Peyer's patch (tissue), 4 donors: ENCODE results near the gene EVL. TPM values are rescaled to one million over a fixed set of nuclear protein-coding genes. Genes with fewer than 3 reads are reported as not detected.

Experiments used
- DNase-seq, 3 donors: peaks; one replicate each; pipeline ENCODE4 v3.0.0-alpha.2; 2017 to 2019
- H3K27ac ChIP-seq, 4 donors: fragments of 200-600 bp; sonication (generic); one replicate each; pipeline ENCODE4 v1.5.1; 2016 to 2019
- H3K27me3 ChIP-seq, 2 donors: fragments of 200-600 bp; sonication (generic); one replicate each; pipeline ENCODE4 v1.5.1; 2019
- H3K36me3 ChIP-seq, 3 donors: fragments of 200-600 bp; sonication (generic); one replicate each; pipeline ENCODE4 v1.5.1; 2016 to 2019
- H3K4me1 ChIP-seq, 4 donors: fragments of 200-600 bp; sonication (generic); one replicate each; pipeline ENCODE4 v1.5.1; 2016 to 2019
- H3K4me3 ChIP-seq, 4 donors: fragments of 200-600 bp; sonication (generic); 1 replicate in 3 of 4; 2 replicates in 1 of 4; pipeline ENCODE4 v1.5.1; 2016 to 2019; ENCODE audit warnings: mild to moderate bottlenecking in 1 of 4
- H3K9me3 ChIP-seq, 4 donors: fragments of 200-600 bp; sonication (generic); one replicate each; pipeline ENCODE4 v1.5.1; 2016 to 2019; ENCODE audit warnings: mild to moderate bottlenecking in 1 of 4
- POLR2A ChIP-seq, 2 donors: fragments of 450-650 bp; IDR thresholded peaks; one replicate each; pipeline ENCODE4 v1.5.1; 2017; ENCODE audit warnings: antibody characterized with exemption in 2 of 2, mild to moderate bottlenecking in 2 of 2, moderate library complexity in 2 of 2
- total RNA-seq, 4 donors: library from RNA; depleted of rRNA; stranded (reverse); fragments of >200 nt; gene quantifications; one replicate each; pipeline ENCODE4 v1.1.0, GENCODE V29; 2016
- TF ChIP-seq, protein P1 (sequence below), 6 experiments: fragments of 450-650 bp in 4 of 6; fragments of 200-600 bp in 2 of 6; sonication (generic) in 1 of 6; IDR thresholded peaks; one replicate each; pipeline ENCODE4 v1.5.1; 2017 to 2019; ENCODE audit warnings: antibody characterized with exemption in 6 of 6, mild to moderate bottlenecking in 3 of 6, moderate library complexity in 1 of 6

EVL gene
- total RNA-seq, 4 donors from 2014 or later, result 44.9 to 409 (median 110) TPM

DNA sequence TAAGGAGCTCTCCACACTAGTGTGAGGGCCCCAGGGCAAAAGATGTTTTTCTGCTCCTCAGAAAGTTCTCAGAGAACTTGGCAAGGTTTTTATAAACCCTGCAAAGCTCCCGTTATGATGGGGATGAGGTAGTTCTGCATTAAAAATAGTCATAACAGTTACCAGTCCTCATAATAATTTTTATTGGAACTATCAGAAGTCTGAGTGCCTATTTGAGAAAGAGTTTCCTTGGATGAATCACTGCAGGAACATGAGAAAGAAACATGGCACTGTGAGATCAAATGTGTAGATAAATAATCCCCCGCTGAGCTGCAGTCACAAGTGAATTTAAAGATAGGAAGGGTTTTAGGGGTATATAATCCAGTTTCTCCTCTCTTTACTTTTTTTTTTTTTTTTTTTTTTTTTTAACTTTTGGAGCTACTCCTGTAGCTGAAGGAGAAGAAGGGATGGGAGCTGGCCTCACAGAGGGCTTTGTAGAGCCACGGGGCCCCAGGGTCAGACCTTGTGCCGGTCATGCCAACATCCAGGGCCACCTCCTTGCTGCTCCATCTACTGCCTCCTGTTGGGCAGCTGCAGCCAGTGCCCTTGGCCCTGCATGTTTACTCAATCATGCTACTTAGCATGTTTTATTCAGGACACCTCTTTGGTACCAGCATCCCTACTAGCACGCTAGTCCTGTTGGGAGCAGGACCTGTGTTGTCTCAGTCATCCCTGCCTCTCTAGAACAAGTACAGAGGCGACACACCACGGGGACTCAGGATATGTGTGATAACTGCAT is 39.5 kb downstream of the EVL start:
- TF ChIP-seq, protein P1, sequence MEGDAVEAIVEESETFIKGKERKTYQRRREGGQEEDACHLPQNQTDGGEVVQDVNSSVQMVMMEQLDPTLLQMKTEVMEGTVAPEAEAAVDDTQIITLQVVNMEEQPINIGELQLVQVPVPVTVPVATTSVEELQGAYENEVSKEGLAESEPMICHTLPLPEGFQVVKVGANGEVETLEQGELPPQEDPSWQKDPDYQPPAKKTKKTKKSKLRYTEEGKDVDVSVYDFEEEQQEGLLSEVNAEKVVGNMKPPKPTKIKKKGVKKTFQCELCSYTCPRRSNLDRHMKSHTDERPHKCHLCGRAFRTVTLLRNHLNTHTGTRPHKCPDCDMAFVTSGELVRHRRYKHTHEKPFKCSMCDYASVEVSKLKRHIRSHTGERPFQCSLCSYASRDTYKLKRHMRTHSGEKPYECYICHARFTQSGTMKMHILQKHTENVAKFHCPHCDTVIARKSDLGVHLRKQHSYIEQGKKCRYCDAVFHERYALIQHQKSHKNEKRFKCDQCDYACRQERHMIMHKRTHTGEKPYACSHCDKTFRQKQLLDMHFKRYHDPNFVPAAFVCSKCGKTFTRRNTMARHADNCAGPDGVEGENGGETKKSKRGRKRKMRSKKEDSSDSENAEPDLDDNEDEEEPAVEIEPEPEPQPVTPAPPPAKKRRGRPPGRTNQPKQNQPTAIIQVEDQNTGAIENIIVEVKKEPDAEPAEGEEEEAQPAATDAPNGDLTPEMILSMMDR (IDR thresholded peaks at IDR 0.05), result no peak
- TF ChIP-seq POLR2A (IDR thresholded peaks at IDR 0.05), result no peak
- no peaks in the 10 kb centered on the region for H3K9me3 ChIP-seq
- H3K36me3 ChIP-seq, result no peaks in the 10 kb centered on the region
- peaks cover 0 to 49% (median 6%) of the 10 kb centered on the region in 4 donors for H3K4me1 ChIP-seq
- H3K4me3 ChIP-seq, result no peak overlapping the region
- peak overlapping the region in 3 of 4 donors; percentile 32 to 47 (median 42) for H3K27ac ChIP-seq
- DNase-seq, result peak in 1 of 3 donors; percentile 44
- H3K27me3 ChIP-seq, result no peaks in the 10 kb centered on the region

DNA sequence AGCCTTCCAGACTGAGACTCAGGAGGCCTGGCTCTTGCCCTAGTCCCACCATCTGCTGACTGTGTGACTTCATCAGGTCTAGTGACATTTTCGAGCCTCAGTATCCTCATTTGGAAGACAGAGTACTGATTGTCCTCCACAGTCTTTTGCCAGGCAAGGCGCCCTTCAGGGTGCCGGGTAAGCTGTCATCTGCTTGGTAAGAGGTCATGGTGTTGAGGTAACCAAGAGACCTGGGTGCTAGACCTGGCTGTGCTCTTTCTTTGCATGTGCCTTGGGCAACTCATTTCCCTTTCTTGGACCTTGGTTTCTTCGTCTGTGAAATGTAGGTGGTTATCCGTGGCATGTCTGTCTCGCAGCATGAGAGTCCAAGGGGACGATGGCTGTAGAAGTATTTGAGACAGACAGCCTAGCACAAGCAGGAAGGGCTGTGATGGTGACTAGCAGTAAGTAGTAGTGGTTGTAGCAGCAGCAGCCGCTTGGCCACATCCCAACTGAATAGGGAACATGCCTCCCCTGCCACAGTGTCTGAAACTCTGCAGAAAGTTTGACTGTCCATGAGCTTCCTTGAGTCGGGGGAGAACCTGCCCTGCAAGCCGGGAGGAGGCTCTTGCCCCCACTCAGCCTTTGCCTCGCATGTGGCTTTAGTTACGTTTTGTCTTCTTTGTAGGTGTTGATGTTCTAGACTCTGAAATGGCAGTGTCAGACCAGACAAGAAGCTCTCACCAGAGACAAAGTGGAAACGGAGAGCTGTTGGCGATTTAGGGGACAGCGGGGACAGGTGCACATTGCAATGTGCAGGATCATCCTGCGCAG is 40.3 kb downstream of the EVL start:
- peaks cover 0 to 49% (median 6%) of the 10 kb centered on the region in 4 donors for H3K4me1 ChIP-seq
- DNase-seq, result peak in 1 of 3 donors; percentile 62
- H3K4me3 ChIP-seq, result no peak overlapping the region
- peak overlapping the region in 2 of 4 donors; percentile 42 to 47 for H3K27ac ChIP-seq
- no peaks in the 10 kb centered on the region for H3K9me3 ChIP-seq
- TF ChIP-seq, protein P1 (IDR thresholded peaks at IDR 0.05), result no peak
- TF ChIP-seq POLR2A (IDR thresholded peaks at IDR 0.05), result no peak
- H3K36me3 ChIP-seq, result no peaks in the 10 kb centered on the region
- H3K27me3 ChIP-seq, result no peaks in the 10 kb centered on the region

DNA sequence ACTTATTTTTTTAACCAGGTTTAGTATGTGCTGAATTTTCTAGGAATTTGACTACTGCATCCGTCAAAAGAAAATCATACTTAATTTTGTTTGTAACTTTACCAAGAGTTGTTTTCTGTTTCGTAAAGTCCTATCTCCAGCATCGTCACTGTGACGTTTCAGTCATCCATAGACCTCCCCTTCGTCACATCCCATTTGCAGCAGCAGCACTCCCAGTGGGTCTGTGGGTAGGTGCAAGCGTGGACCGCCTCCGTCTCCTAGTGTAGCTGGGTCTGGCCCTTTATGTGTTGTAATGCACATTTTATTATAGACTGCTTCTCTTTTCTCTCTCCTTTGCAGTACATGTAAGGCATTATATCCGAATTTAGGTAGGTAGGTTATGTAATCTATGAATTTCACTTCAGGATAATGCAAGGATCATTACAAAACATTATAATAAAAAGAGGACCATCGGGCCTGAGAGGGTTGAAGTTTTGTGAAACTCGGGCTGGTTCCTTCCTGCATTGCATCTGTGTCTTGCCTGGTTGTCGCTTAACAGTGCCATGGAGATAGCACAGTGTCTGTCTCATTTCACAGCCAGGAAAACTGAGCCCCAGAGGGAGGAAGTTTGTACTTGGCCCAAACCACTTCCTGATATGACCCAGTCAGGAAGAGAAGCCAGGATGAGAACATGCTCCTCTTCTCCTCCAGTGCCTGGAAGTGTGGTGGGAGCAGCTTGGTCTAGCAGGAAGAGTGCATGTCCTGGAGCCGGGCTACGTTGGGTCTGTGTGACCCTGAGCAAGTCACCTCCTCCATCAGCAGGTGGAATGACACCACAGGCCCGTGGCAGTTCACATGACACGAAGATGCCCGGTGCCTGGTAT is 41.3 kb downstream of the EVL start:
- H3K27ac ChIP-seq, result peak overlapping the region in 2 of 4 donors; percentile 47 to 52
- peak in 1 of 3 donors; percentile 8 for DNase-seq
- no peaks in the 10 kb centered on the region for H3K9me3 ChIP-seq
- no peak overlapping the region for H3K4me3 ChIP-seq
- H3K4me1 ChIP-seq, result peaks cover 0 to 49% (median 6%) of the 10 kb centered on the region in 4 donors
- H3K27me3 ChIP-seq, result no peaks in the 10 kb centered on the region
- no peaks in the 10 kb centered on the region for H3K36me3 ChIP-seq
- TF ChIP-seq, protein P1 (IDR thresholded peaks at IDR 0.05), result no peak
- no peak for TF ChIP-seq POLR2A (IDR thresholded peaks at IDR 0.05)

DNA sequence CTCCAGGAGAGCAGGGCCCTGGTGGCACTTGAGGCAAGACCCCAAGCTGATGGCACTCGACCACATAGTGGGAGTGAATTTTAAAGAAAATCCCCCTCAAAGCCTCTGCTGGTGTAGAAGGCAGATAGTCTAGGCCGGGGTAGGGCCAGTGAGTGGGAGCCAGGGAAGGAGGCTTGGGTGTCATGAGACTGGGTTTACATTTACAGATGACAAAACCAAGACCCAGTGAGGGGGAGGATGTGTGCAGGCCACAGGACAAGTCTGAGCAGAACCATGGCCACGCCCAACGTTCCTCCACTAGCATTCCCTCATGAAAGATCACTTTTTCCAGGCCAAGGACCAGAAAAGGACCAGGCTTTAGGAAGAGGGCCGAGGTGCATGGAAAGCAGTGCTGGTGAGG is 42.0 kb downstream of the EVL start:
- H3K36me3 ChIP-seq, result no peaks in the 10 kb centered on the region
- H3K27ac ChIP-seq, result peak overlapping the region in 2 of 4 donors; percentile 44 to 52

More for the DNA sequence above, 42.0 kb downstream of the EVL start:
- Histone ChIP-seq H3K9me3 (no peaks in the 10 kb centered on the region), H3K4me1 (peaks cover 0 to 45% (median 6%) of the 10 kb centered on the region in 4 donors), H3K4me3 (no peak overlapping the region), H3K27me3 (no peaks in the 10 kb centered on the region)
- DNase-seq, result no peak
- no peak for TF ChIP-seq POLR2A (IDR thresholded peaks at IDR 0.05)
- TF ChIP-seq, protein P1 (IDR thresholded peaks at IDR 0.05), result no peak
